Measurements from ENCODE around the gene FBXL16. TPM values are rescaled to one million over a fixed set of nuclear protein-coding genes. Genes with fewer than 3 reads are reported as not detected.

FBXL16 gene
- total and polyA plus RNA-seq, 2 of the 13 experiments (the other 11 are each of a cell fraction or from before 2014, with no cell fraction given), result 0.22 to 2.0 TPM

DNA sequence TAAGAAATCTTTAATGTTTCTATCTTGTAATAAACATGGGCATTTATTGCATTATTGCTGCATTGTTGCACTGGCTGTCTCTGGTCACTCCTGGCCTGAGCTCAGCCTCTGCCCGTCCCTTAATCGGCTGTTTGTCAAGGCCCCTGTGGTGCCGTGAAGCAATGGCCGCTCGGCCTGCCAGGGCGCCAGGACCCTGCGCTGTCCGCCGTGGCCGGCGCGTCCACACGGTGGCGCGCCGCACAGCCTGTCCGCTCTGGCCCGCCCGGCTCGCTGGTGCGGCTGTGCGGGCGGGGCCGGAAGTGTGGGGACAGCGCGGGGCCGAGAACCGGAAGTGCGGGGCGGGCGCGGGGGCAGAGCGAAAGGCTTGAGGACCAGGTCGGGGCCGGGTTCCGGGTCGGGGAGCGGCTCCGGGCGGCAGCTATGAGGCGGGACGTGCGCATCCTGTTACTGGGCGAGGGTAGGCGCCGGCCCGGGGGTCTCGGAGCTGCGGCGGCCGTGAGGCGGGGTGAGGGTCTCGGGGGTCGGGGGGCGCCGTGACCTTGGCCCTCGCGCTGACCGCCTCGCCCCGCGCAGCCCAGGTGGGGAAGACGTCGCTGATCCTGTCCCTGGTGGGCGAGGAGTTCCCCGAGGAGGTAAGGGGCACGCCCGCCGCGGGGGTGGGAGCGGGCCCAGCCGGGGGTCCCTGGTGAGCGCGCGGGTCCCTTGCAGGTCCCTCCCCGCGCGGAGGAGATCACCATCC is 37.7 kb downstream of the FBXL16 start, which contains the start of gene RHOT2 (continued):
- no peak for TF ChIP-seq NRL (CRISPR knock-in tag; IDR thresholded peaks at IDR 0.05; ENCODE audit: borderline replicate concordance)
- 0 out of 2 replicates have a peak, but pooled peaks have one; percentile 37 for TF ChIP-seq ZBTB20 (CRISPR knock-in tag; IDR thresholded peaks at IDR 0.05; ENCODE audit: borderline replicate concordance, low read depth)
- no peak for TF ChIP-seq ZNF326 (CRISPR knock-in tag; IDR thresholded peaks at IDR 0.05; ENCODE audit: borderline replicate concordance)
- peak; percentile 57 for TF ChIP-seq ARNTL (CRISPR knock-in tag; IDR thresholded peaks at IDR 0.05)
- TF ChIP-seq, protein P1, sequence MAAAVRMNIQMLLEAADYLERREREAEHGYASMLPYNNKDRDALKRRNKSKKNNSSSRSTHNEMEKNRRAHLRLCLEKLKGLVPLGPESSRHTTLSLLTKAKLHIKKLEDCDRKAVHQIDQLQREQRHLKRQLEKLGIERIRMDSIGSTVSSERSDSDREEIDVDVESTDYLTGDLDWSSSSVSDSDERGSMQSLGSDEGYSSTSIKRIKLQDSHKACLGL (CRISPR knock-in tag; IDR thresholded peaks at IDR 0.05), result peak; percentile 71
- TF ChIP-seq ZNF713 (CRISPR knock-in tag; IDR thresholded peaks at IDR 0.05), result peak; percentile 96; the same call in 1 of the 2 replicates
- peak in 1 of 2 experiments; percentile 44; a peak in 1 of 4 replicates for TF ChIP-seq EP300 (IDR thresholded peaks at IDR 0.05; ENCODE audit: low read depth in 2 of 2, low read length in 2 of 2)
- TF ChIP-seq EP300 (CRISPR knock-in tag; IDR thresholded peaks at IDR 0.05; ENCODE audit: borderline replicate concordance), result peak; percentile 38; the same call in 1 of the 2 replicates
- peak; percentile 27; the same call in 1 of the 2 replicates for TF ChIP-seq FOSL2 (CRISPR knock-in tag; IDR thresholded peaks at IDR 0.05)
- 0 out of 2 replicates have a peak, but pooled peaks have one; percentile 25 for TF ChIP-seq CSRNP2 (CRISPR knock-in tag; conservative IDR thresholded peaks at IDR 0.05; ENCODE audit: low read depth)
- 0 out of 2 replicates have a peak, but pooled peaks have one; percentile 6 for TF ChIP-seq REL (CRISPR knock-in tag; conservative IDR thresholded peaks at IDR 0.05)
- 0 out of 2 replicates have a peak, but pooled peaks have one; percentile 72 for TF ChIP-seq SSRP1 (CRISPR knock-in tag; IDR thresholded peaks at IDR 0.05)
- peak; percentile 85 for TF ChIP-seq TARDBP (CRISPR knock-in tag; IDR thresholded peaks at IDR 0.05)
- TF ChIP-seq MAF1 (CRISPR knock-in tag; IDR thresholded peaks at IDR 0.05; ENCODE audit: borderline replicate concordance), result peak; percentile 10; the same call in 1 of the 2 replicates
- TF ChIP-seq ZNF761 (CRISPR knock-in tag; conservative IDR thresholded peaks at IDR 0.05), result peak; percentile 93
- no peak for TF ChIP-seq JUNB (CRISPR knock-in tag; IDR thresholded peaks at IDR 0.05; ENCODE audit: borderline replicate concordance)
- TF ChIP-seq CBFB (CRISPR knock-in tag; IDR thresholded peaks at IDR 0.05), result peak; percentile 74; the same call in 1 of the 2 replicates
- TF ChIP-seq, protein P2, sequence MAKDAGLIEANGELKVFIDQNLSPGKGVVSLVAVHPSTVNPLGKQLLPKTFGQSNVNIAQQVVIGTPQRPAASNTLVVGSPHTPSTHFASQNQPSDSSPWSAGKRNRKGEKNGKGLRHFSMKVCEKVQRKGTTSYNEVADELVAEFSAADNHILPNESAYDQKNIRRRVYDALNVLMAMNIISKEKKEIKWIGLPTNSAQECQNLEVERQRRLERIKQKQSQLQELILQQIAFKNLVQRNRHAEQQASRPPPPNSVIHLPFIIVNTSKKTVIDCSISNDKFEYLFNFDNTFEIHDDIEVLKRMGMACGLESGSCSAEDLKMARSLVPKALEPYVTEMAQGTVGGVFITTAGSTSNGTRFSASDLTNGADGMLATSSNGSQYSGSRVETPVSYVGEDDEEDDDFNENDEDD (CRISPR knock-in tag; IDR thresholded peaks at IDR 0.05; ENCODE audit: borderline replicate concordance), result peak; percentile 93
- no peak for TF ChIP-seq HINFP (CRISPR knock-in tag; IDR thresholded peaks at IDR 0.05; ENCODE audit: low read depth)
- no peak for TF ChIP-seq ZNF597 (CRISPR knock-in tag; IDR thresholded peaks at IDR 0.05)
- TF ChIP-seq, protein P3, sequence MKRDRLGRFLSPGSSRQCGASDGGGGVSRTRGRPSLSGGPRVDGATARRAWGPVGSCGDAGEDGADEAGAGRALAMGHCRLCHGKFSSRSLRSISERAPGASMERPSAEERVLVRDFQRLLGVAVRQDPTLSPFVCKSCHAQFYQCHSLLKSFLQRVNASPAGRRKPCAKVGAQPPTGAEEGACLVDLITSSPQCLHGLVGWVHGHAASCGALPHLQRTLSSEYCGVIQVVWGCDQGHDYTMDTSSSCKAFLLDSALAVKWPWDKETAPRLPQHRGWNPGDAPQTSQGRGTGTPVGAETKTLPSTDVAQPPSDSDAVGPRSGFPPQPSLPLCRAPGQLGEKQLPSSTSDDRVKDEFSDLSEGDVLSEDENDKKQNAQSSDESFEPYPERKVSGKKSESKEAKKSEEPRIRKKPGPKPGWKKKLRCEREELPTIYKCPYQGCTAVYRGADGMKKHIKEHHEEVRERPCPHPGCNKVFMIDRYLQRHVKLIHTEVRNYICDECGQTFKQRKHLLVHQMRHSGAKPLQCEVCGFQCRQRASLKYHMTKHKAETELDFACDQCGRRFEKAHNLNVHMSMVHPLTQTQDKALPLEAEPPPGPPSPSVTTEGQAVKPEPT (CRISPR knock-in tag; IDR thresholded peaks at IDR 0.05; ENCODE audit: low read depth), result no peak; the same call in 1 of the 2 replicates
